DOHH2 (cell line): ENCODE measurements around the gene ABHD12B.

Experiments
- H3F3A ChIP-seq: fragments of 200-600 bp; sonication (generic), shearing (Covaris generic); 2 replicates; pipeline ENCODE4 v1.6.0; 2016; ENCODE audit warnings: antibody characterized with exemption, mild to moderate bottlenecking; ENCODE audit not compliant: control insufficient read depth, insufficient read depth
- H3K27ac ChIP-seq: fragments of 200-600 bp; sonication (generic); 2 replicates; pipeline ENCODE4 v1.5.1; 2014; ENCODE audit warnings: low read depth, mild to moderate bottlenecking, low read length, moderate library complexity
- H3K27me3 ChIP-seq: fragments of 200-600 bp; sonication (generic); 2 replicates; pipeline ENCODE4 v1.6.1; 2014; ENCODE audit warnings: mild to moderate bottlenecking, low read length, mixed read lengths; ENCODE audit not compliant: control insufficient read depth
- H3K36me3 ChIP-seq: fragments of 200-600 bp; sonication (generic); 2 replicates; pipeline ENCODE4 v1.6.1; 2014; ENCODE audit warnings: mild to moderate bottlenecking, low read length, moderate library complexity, mixed read lengths; ENCODE audit not compliant: control insufficient read depth
- H3K4me1 ChIP-seq: fragments of 200-600 bp; sonication (generic); 2 replicates; pipeline ENCODE4 v1.6.1; 2014; ENCODE audit warnings: mild to moderate bottlenecking, low read length, mixed read lengths; ENCODE audit not compliant: control insufficient read depth
- H3K4me2 ChIP-seq: fragments of 200-600 bp; sonication (generic); 2 replicates; pipeline ENCODE4 v1.6.0; 2014; ENCODE audit warnings: mild to moderate bottlenecking, low read length, moderate library complexity
- H3K4me3 ChIP-seq: fragments of 200-600 bp; sonication (generic); 2 replicates; pipeline ENCODE4 v1.5.1; 2014; ENCODE audit warnings: mild to moderate bottlenecking, low read length, mixed read lengths
- H3K79me2 ChIP-seq: fragments of 200-600 bp; sonication (generic); 2 replicates; pipeline ENCODE4 v1.6.1; 2014; ENCODE audit warnings: mild to moderate bottlenecking, low read length, mixed read lengths; ENCODE audit not compliant: control insufficient read depth
- H3K9me2 ChIP-seq: fragments of 200-600 bp; sonication (generic); replicated peaks from 2 replicates; pipeline ENCODE4 v1.6.1; 2014; ENCODE audit warnings: mild to moderate bottlenecking, low read length, mixed read lengths; ENCODE audit not compliant: control insufficient read depth
- H3K9me3 ChIP-seq: fragments of 200-600 bp; sonication (generic); 2 replicates; pipeline ENCODE4 v1.6.1; 2014; ENCODE audit warnings: antibody characterized with exemption, low read length, mixed read lengths; ENCODE audit not compliant: control insufficient read depth, insufficient read depth
- H4K20me1 ChIP-seq: fragments of 200-600 bp; sonication (generic); 2 replicates; pipeline ENCODE4 v1.6.0; 2014; ENCODE audit warnings: low read depth, mild to moderate bottlenecking, antibody characterized with exemption, low read length, moderate library complexity; ENCODE audit not compliant: control insufficient read depth, insufficient read depth
- EZH2phosphoT487 ChIP-seq: fragments of 200-600 bp; sonication (generic); IDR thresholded peaks from 2 replicates; pipeline ENCODE4 v1.6.1; 2017; ENCODE audit warnings: borderline replicate concordance, mild to moderate bottlenecking, antibody characterized with exemption, low read length, moderate library complexity, mixed read lengths
- TF ChIP-seq, protein P1 (sequence below): fragments of 200-600 bp; sonication (generic); IDR thresholded peaks from one replicate; pipeline ENCODE4 v1.5.1; 2014; ENCODE audit warnings: antibody characterized with exemption, mild to moderate bottlenecking, low read depth, low read length; ENCODE audit not compliant: poor library complexity, severe bottlenecking

Gene ABHD12B

DNA sequence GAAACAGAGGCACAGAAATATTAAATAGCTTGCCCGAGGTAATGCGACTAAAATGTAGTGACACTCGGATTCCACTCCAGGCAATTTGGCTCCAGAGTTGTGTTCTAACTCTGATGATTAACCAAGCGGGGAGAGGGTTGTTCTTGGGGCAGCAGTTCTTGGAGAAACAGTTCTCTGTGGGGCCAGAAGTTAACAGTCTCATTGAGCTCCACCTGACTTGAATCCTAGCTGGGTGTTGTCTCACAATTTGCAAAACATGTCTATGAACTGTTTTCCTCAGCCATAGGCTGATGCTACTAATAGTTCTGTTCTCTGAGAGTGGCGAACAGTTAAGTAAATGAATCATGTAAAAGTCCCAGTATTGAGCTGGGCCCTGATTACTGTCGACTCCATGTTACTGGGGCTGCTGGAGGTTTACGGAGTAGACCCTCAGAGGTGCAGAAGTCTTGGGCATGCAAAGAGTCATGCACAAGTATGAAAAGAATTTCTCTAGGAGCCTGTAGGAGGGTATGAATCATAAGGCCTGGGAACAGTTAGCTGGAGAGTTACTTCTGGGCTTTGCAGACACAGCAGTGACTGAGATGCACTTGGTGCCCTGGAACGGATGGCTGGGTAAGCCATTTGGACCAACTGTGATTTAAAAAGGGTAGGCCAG, 25.5 kb upstream of the ABHD12B start:
- TF ChIP-seq EZH2phosphoT487 = no peak
- TF ChIP-seq, protein P1, sequence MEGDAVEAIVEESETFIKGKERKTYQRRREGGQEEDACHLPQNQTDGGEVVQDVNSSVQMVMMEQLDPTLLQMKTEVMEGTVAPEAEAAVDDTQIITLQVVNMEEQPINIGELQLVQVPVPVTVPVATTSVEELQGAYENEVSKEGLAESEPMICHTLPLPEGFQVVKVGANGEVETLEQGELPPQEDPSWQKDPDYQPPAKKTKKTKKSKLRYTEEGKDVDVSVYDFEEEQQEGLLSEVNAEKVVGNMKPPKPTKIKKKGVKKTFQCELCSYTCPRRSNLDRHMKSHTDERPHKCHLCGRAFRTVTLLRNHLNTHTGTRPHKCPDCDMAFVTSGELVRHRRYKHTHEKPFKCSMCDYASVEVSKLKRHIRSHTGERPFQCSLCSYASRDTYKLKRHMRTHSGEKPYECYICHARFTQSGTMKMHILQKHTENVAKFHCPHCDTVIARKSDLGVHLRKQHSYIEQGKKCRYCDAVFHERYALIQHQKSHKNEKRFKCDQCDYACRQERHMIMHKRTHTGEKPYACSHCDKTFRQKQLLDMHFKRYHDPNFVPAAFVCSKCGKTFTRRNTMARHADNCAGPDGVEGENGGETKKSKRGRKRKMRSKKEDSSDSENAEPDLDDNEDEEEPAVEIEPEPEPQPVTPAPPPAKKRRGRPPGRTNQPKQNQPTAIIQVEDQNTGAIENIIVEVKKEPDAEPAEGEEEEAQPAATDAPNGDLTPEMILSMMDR = no peak
- no peak overlapping the region for H3K4me2 ChIP-seq
- H3K27me3 ChIP-seq = no peaks in the 10 kb centered on the region

DNA sequence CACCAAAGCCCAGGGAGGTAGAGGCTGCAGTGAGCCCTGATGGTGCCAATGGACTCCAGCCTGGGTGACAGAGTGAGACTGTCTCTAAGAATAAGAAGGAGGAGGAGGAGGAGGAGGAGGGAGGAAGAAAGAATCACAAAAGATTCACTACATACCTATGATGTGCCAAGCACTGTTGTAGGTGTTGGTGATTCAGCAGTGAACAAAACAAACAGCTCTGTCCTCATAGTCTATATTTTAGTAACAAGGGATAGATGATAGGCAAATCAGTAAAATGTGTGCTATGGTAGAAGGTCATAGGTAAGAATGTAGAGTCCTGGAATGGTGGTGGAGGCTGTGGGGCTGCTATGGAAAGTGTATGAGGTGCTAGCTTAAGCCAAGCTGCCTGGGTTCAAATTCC, 18.0 kb upstream of the ABHD12B start:
- Histone ChIP-seq H3K4me2 (no peak overlapping the region), H3K27ac (no peak overlapping the region), H3K36me3 (no peaks in the 10 kb centered on the region), H3K79me2 (no peaks in the 10 kb centered on the region), H3K9me2 (no peaks in the 10 kb centered on the region), H3K4me3 (no peak overlapping the region), H3K27me3 (no peaks in the 10 kb centered on the region), H3K4me1 (no peaks in the 10 kb centered on the region), H3F3A (no peaks in the 10 kb centered on the region), H4K20me1 (no peaks in the 10 kb centered on the region), H3K9me3 (no peaks in the 10 kb centered on the region)
- TF ChIP-seq, protein P1 = no peak
- no peak for TF ChIP-seq EZH2phosphoT487

More for the DNA sequence above, 25.5 kb upstream of the ABHD12B start:
- Histone ChIP-seq H3K79me2 (no peaks in the 10 kb centered on the region), H3K36me3 (no peaks in the 10 kb centered on the region), H3K9me3 (no peaks in the 10 kb centered on the region), H3K4me3 (no peak overlapping the region), H4K20me1 (no peaks in the 10 kb centered on the region), H3F3A (no peaks in the 10 kb centered on the region), H3K4me1 (peaks cover 4% of the 10 kb centered on the region; the same call in 1 of the 2 replicates), H3K27ac (no peak overlapping the region), H3K9me2 (no peaks in the 10 kb centered on the region)

DNA sequence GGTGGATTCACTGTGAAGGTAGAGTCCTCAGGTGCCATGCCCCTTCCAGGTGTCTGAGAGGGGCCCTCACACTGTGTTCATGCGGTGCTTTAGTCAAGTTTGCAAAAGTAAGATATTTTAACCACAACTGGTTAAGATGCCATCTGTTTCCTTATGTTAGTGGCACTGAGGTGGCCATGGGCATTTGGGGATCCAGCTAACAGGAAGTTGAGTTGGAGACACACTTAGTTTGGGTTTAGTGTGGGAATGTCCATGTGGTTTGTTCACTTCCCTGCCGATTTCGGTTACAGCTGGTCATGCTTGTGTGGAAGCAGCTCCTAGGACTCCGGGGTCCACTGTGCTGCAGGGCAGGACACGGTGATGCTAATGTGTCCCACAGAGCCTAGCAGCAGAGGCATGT, 17.3 kb upstream of the ABHD12B start:
- Histone ChIP-seq H3K36me3 (no peaks in the 10 kb centered on the region), H3K79me2 (no peaks in the 10 kb centered on the region), H3K27ac (no peak overlapping the region), H3K9me2 (no peaks in the 10 kb centered on the region), H3K4me2 (no peak overlapping the region), H3K27me3 (no peaks in the 10 kb centered on the region), H3F3A (no peaks in the 10 kb centered on the region), H3K4me3 (no peak overlapping the region), H3K4me1 (peaks cover 4% of the 10 kb centered on the region), H4K20me1 (no peaks in the 10 kb centered on the region), H3K9me3 (no peaks in the 10 kb centered on the region)
- TF ChIP-seq, protein P1 = no peak
- TF ChIP-seq EZH2phosphoT487 = no peak
